ENCODE measurements around the gene LILRB5.

GRCh38 chr19:54207983-54208783 is 48.9 kb downstream of the LILRB5 start:
- no peak for TF ChIP-seq FOS (IDR thresholded peaks at IDR 0.05; ENCODE audit: low read depth, low read length)
- no peak for TF ChIP-seq CTCF (conservative IDR thresholded peaks at IDR 0.05; ENCODE audit: low read depth, low read length)
- no peak for TF ChIP-seq MAZ (IDR thresholded peaks at IDR 0.05; ENCODE audit: borderline replicate concordance, low read depth, low read length)
- peak; percentile 17; the same call in 1 of the 2 replicates for TF ChIP-seq POLR2A (IDR thresholded peaks at IDR 0.05; ENCODE audit: low read depth, low read length)
- no peak for TF ChIP-seq RCOR1 (IDR thresholded peaks at IDR 0.05; ENCODE audit: insufficient replicate concordance, low read length)
- no peak for TF ChIP-seq CHD1 (IDR thresholded peaks at IDR 0.05; ENCODE audit: low read depth, low read length)
- TF ChIP-seq RFX5 (IDR thresholded peaks at IDR 0.05; ENCODE audit: low read depth, low read length): no peak
- TF ChIP-seq MXI1 (IDR thresholded peaks at IDR 0.05; ENCODE audit: borderline replicate concordance, low read depth, low read length): 0 out of 2 replicates have a peak, but pooled peaks have one; percentile 21
- TF ChIP-seq USF2 (IDR thresholded peaks at IDR 0.05; ENCODE audit: low read depth, low read length): 0 out of 2 replicates have a peak, but pooled peaks have one; percentile 9
